Pancreas (tissue), 10 donors: ENCODE measurements around the gene DVL3. TPM values are rescaled to one million over a fixed set of nuclear protein-coding genes. Genes with fewer than 3 reads are reported as not detected.

Experiments used
- ATAC-seq, 4 donors: fragments of 200-7000 bp; cut with Tn5 transposase; one replicate each; pipeline versions ENCODE4 v1.8.0 to v1.9.1; 2020; ENCODE audit warnings: mild to moderate bottlenecking in 4 of 4, moderate library complexity in 4 of 4
- DNase-seq, 6 donors: peaks; one replicate each; pipeline ENCODE4 v3.0.0-alpha.2; 2020
- FAIRE-seq: peaks from 2 replicates; lab custom pipeline; 2012; peaks lifted over from hg19 to GRCh38; lab: Jason Lieb, UNC
- H3K27ac ChIP-seq, 4 donors: fragments of 200-600 bp; sonication (generic); 1 replicate in 3 of 4; 2 replicates in 1 of 4; pipeline versions ENCODE4 v1.5.0 to v1.8.0; 2020
- H3K27me3 ChIP-seq, 4 donors: fragments of 200-600 bp; one replicate each; pipeline ENCODE4 v1.8.0; 2021
- H3K36me3 ChIP-seq, 3 donors: fragments of 200-600 bp; sonication (generic) in 1 of 3; one replicate each; pipeline versions ENCODE4 v1.5.0 to v1.8.0; 2020 to 2021
- H3K4me1 ChIP-seq, 3 donors: fragments of 200-600 bp; one replicate each; pipeline ENCODE4 v1.8.0; 2021
- H3K4me3 ChIP-seq, 4 donors: fragments of 200-600 bp; sonication (generic) in 2 of 4; one replicate each; pipeline versions ENCODE4 v1.5.0 to v1.8.0; 2020 to 2021
- H3K9me3 ChIP-seq, 4 donors: fragments of 200-600 bp; one replicate each; pipeline ENCODE4 v1.8.0; 2021
- WGBS, 2 donors: extraction: QIAGEN DNeasy Blood & Tissue Kit; methylation state at CpG; one replicate each; pipeline ENCODE4 v1.1.7; 2013; 5-methylcytosine and 5-hydroxymethylcytosine counted together
- intact Hi-C, 3 donors: fragments of 100-400 bp; cut with DNase I; formaldehyde crosslinking; loops; one replicate each; pipeline versions ENCODE4 v1.11.1 to v1.14.2; 2022
- polyA plus RNA-seq, 2 donors: library from polyadenylated mRNA; stranded (reverse); fragments of 200-250 nt; gene quantifications; one replicate each; pipeline ENCODE4 v1.2.3, GENCODE V29; 2013
- total RNA-seq, 6 donors: library from RNA; stranded (reverse); fragmentation: NEBNext Ultra II Directional in 4 of 6; extraction: Animal tissue kit (Norgen Biotek cat#: 25700) in 4 of 6; gene quantifications; one replicate each; pipeline versions ENCODE4 v1.2.1 to v1.2.4, GENCODE V29; 2021 to 2023
- TF ChIP-seq, protein P1 (sequence below), 4 donors: fragments of 200-600 bp; sonication (generic) in 3 of 4; IDR thresholded peaks; one replicate each; pipeline versions ENCODE4 v1.5.0 to v1.8.0; 2021; ENCODE audit warnings: antibody characterized with exemption in 4 of 4
- donor health status: healthy with polysubstance abuse.
- donor health status: DM: no; HTN: no; CAD: no; lungs with moderate emphysema.
- donor health status: DM: no; HTN: no; CAD: no.
- donor health status: control.
- donor health status: control.
- donor health status: Bipolar disorder and iron deficiency.
- donor health status: DM: yes; HTN: yes; CAD: no.
- donor health status: DM: no; HTN: no; CAD: no.
- donor health status: DM: no; HTN: no; CAD: no.
- donor health status: DM: yes; HTN: yes; CAD: no.

Gene DVL3
- total and polyA plus RNA-seq, 8 donors, result 31.0 to 53.8 (median 35.9) TPM

GRCh38 chr3:184186902-184187207 lies 31.7 kb downstream of the DVL3 start:
- WGBS, 2 donors, result 1 to 11% methylated on average over 3 of the region's 3 CpGs
- FAIRE-seq, result no peak
- TF ChIP-seq, protein P1, sequence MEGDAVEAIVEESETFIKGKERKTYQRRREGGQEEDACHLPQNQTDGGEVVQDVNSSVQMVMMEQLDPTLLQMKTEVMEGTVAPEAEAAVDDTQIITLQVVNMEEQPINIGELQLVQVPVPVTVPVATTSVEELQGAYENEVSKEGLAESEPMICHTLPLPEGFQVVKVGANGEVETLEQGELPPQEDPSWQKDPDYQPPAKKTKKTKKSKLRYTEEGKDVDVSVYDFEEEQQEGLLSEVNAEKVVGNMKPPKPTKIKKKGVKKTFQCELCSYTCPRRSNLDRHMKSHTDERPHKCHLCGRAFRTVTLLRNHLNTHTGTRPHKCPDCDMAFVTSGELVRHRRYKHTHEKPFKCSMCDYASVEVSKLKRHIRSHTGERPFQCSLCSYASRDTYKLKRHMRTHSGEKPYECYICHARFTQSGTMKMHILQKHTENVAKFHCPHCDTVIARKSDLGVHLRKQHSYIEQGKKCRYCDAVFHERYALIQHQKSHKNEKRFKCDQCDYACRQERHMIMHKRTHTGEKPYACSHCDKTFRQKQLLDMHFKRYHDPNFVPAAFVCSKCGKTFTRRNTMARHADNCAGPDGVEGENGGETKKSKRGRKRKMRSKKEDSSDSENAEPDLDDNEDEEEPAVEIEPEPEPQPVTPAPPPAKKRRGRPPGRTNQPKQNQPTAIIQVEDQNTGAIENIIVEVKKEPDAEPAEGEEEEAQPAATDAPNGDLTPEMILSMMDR (IDR thresholded peaks at IDR 0.05), result no peak
- DNase-seq, result no peak
- Histone ChIP-seq H3K27ac (no peak overlapping the region), H3K9me3 (no peaks in the 10 kb centered on the region), H3K36me3 (peaks cover 0 to 52% (median 25%) of the 10 kb centered on the region in 3 donors), H3K27me3 (no peaks in the 10 kb centered on the region), H3K4me3 (peak overlapping the region; percentile 61 to 89 (median 76)), H3K4me1 (peaks cover 0 to 18% (median 0%) of the 10 kb centered on the region in 3 donors)
- no peak for ATAC-seq
- intact Hi-C loops, result no loop called here

GRCh38 chr3:184188080-184188479 lies 32.9 kb downstream of the DVL3 start:
- 82 to 85% methylated on average over 17 of the region's 17 CpGs for WGBS, 2 donors
- intact Hi-C loops, result no loop called here
- Histone ChIP-seq H3K4me3 (no peak overlapping the region), H3K36me3 (peaks cover 3 to 52% (median 29%) of the 10 kb centered on the region in 3 donors), H3K27ac (no peak overlapping the region), H3K9me3 (no peaks in the 10 kb centered on the region), H3K4me1 (peaks cover 0 to 18% (median 0%) of the 10 kb centered on the region in 3 donors), H3K27me3 (no peaks in the 10 kb centered on the region)
- no peak for FAIRE-seq
- ATAC-seq, result no peak
- TF ChIP-seq, protein P1 (IDR thresholded peaks at IDR 0.05), result no peak
- no peak for DNase-seq

DNA sequence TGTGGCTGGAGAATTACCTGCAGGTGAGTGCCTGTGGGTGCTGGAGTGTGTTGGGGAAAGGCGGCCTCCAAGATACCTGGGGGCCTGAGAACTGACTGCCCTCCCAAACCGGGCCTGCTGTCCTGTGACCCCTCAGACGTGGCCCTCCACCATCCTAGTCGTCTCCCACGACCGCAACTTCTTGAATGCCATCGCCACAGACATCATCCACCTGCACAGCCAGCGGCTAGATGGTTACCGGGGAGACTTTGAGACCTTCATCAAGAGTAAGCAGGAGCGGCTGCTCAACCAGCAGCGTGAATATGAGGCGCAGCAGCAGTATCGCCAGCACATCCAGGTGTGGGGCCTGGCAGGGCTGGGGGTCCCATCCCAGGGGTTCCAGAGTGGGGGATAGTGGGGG lies 34.2 kb downstream of the DVL3 start:
- DNase-seq, result no peak

GRCh38 chr3:184192889-184193288 lies 37.7 kb downstream of the DVL3 start:
- TF ChIP-seq, protein P1 (IDR thresholded peaks at IDR 0.05), result no peak
- Histone ChIP-seq H3K4me3 (no peak overlapping the region), H3K27me3 (no peaks in the 10 kb centered on the region), H3K27ac (no peak overlapping the region), H3K36me3 (peaks cover 8 to 67% (median 44%) of the 10 kb centered on the region in 3 donors), H3K9me3 (no peaks in the 10 kb centered on the region), H3K4me1 (no peaks in the 10 kb centered on the region)
- intact Hi-C loops, result loop anchor here in 1 of 3 donors (10.0 kb wide), 1 partner anchor 52 kb away; the partner anchor contains the start of genes ALG3 and EEF1AKMT4
- FAIRE-seq, result no peak
- DNase-seq, result peak in 1 of 6 donors; percentile 59
- ATAC-seq, result no peak
- 92% methylated on average over 10 of the region's 10 CpGs for WGBS, 2 donors

More for the DNA sequence above, 34.2 kb downstream of the DVL3 start:
- FAIRE-seq (no peak), ATAC-seq (no peak)
- Histone ChIP-seq H3K4me3 (no peak overlapping the region), H3K27ac (no peak overlapping the region), H3K27me3 (no peaks in the 10 kb centered on the region), H3K4me1 (peaks cover 0 to 18% (median 0%) of the 10 kb centered on the region in 3 donors), H3K36me3 (peaks cover 8 to 57% (median 43%) of the 10 kb centered on the region in 3 donors), H3K9me3 (no peaks in the 10 kb centered on the region)
- TF ChIP-seq, protein P1 (IDR thresholded peaks at IDR 0.05), result no peak
- 91 to 92% methylated on average over 13 of the region's 13 CpGs for WGBS, 2 donors
- intact Hi-C loops, result no loop called here

DNA sequence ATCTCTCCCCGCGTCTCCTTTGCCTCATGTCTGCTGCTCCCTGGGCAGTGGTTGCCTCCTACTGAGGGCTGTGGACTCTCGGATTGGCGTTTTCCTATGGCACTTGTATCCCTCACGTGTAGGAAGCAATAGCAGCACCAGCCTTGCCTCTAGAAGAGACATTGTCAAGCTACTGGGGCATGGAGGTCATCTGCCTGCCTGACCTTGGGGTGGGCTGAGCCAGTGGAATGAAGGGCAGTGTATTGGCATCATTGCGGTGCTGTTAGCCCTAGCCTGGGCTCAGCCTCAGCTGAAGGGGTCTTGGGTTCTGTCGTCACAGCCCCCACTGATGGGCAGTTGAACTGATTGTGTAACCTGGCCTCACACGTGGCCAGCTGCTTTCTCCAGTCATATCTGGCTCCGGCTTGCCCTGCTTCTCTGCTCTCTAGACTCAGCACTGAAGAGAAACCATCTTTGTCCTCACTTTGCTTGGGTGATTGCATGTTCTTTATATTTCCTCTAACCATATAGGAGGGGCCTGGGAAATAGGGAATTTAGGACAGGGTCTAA lies 38.9 kb downstream of the DVL3 start:
- Histone ChIP-seq H3K4me3 (no peak overlapping the region), H3K9me3 (no peaks in the 10 kb centered on the region), H3K27ac (no peak overlapping the region), H3K4me1 (no peaks in the 10 kb centered on the region), H3K27me3 (no peaks in the 10 kb centered on the region), H3K36me3 (peaks cover 8 to 64% (median 44%) of the 10 kb centered on the region in 3 donors)
- TF ChIP-seq, protein P1 (IDR thresholded peaks at IDR 0.05), result no peak
- 80 to 84% methylated on average over 9 of the region's 9 CpGs for WGBS, 2 donors
- DNase-seq (no peak), FAIRE-seq (no peak), ATAC-seq (no peak)
- intact Hi-C loops, result loop anchor here in 1 of 3 donors (10.0 kb wide), 1 partner anchor 51 kb away; the partner anchor contains the start of genes ALG3 and EEF1AKMT4
